CD14-positive monocyte (primary cell): ENCODE data around the gene CA10. TPM values are rescaled to one million over a fixed set of nuclear protein-coding genes. Genes with fewer than 3 reads are reported as not detected.

Source experiments
- DNase-seq, 3 donors: peaks; one replicate each; pipeline ENCODE4 v3.0.0-alpha.2; 2011 to 2022
- H2AFZ ChIP-seq: 2 replicates; pipeline ENCODE4 v1.6.0; 2012; ENCODE audit warnings: mild to moderate bottlenecking, low read depth, low read length, inconsistent platforms; ENCODE audit not compliant: insufficient read depth, poor library complexity, severe bottlenecking
- H3K27ac ChIP-seq, 2 donors: 1 replicate in 1 of 2; 2 replicates in 1 of 2; pipeline ENCODE4 v1.5.1; 2012 to 2013; ENCODE audit warnings: low read length in 2 of 2, control low read depth in 1 of 2, inconsistent platforms in 1 of 2, low read depth in 1 of 2, mild to moderate bottlenecking in 1 of 2
- H3K27me3 ChIP-seq, 2 donors: one replicate each; pipeline versions ENCODE4 v1.6.0 to v1.6.1; 2011 to 2013; ENCODE audit warnings: low read length in 2 of 2; ENCODE audit not compliant: control insufficient read depth in 2 of 2, insufficient read depth in 2 of 2
- H3K36me3 ChIP-seq, 2 donors: replicated peaks in 1 of 2; 1 replicate in 1 of 2; 2 replicates in 1 of 2; pipeline versions ENCODE4 v1.5.1 to v1.6.1; 2012 to 2013; ENCODE audit warnings: low read length in 2 of 2, control low read depth in 1 of 2, inconsistent platforms in 1 of 2, mild to moderate bottlenecking in 1 of 2; ENCODE audit not compliant: insufficient read depth in 2 of 2, control insufficient read depth in 1 of 2
- H3K4me1 ChIP-seq, 2 donors: 1 replicate in 1 of 2; 2 replicates in 1 of 2; pipeline versions ENCODE4 v1.5.1 to v1.6.1; 2012 to 2013; ENCODE audit warnings: low read length in 2 of 2, control low read depth in 1 of 2, inconsistent platforms in 1 of 2, mild to moderate bottlenecking in 1 of 2, moderate library complexity in 1 of 2; ENCODE audit not compliant: insufficient read depth in 2 of 2, control insufficient read depth in 1 of 2
- H3K4me2 ChIP-seq: replicated peaks from 2 replicates; pipeline ENCODE3; 2012; ENCODE audit warnings: low read length, moderate library complexity, mild to moderate bottlenecking; ENCODE audit not compliant: poor library complexity, severe bottlenecking; ENCODE audit errors: extremely low read depth
- H3K4me3 ChIP-seq, 3 experiments: fragments of 200-600 bp in 1 of 3; sonication (generic) in 1 of 3; replicated peaks in 1 of 3; 1 replicate in 2 of 3; 2 replicates in 1 of 3; pipeline ENCODE4 v1.5.1; 2011 to 2013; ENCODE audit warnings: low read length in 3 of 3, mild to moderate bottlenecking in 3 of 3, control low read depth in 2 of 3, low read depth in 2 of 3, inconsistent platforms in 1 of 3, moderate library complexity in 1 of 3
- H3K79me2 ChIP-seq: 2 replicates; pipeline ENCODE4 v1.6.0; 2012; ENCODE audit warnings: mild to moderate bottlenecking, control low read depth, inconsistent platforms, low read length, moderate library complexity; ENCODE audit not compliant: insufficient read depth
- H3K9ac ChIP-seq: 2 replicates; pipeline ENCODE4 v1.6.0; 2017; ENCODE audit warnings: low read length, mild to moderate bottlenecking; ENCODE audit not compliant: insufficient read depth, poor library complexity, severe bottlenecking
- H3K9me3 ChIP-seq, 2 donors: replicated peaks in 1 of 2; 1 replicate in 1 of 2; 2 replicates in 1 of 2; pipeline versions ENCODE4 v1.5.1 to v1.6.1; 2012 to 2013; ENCODE audit warnings: low read length in 2 of 2, control low read depth in 1 of 2; ENCODE audit not compliant: control insufficient read depth in 1 of 2, insufficient read depth in 1 of 2
- H4K20me1 ChIP-seq: 2 replicates; pipeline ENCODE4 v1.6.0; 2012; ENCODE audit warnings: mild to moderate bottlenecking, low read length, control low read depth, moderate library complexity; ENCODE audit not compliant: insufficient read depth
- H3K27ac Mint-ChIP-seq, 7 donors: one replicate each; pipeline ENCODE4 v1.8.0; 2020; ENCODE audit warnings: mild to moderate bottlenecking in 7 of 7, mixed read lengths in 7 of 7, moderate library complexity in 6 of 7, inconsistent platforms in 2 of 7
- H3K27me3 Mint-ChIP-seq, 3 donors: one replicate each; pipeline ENCODE4 v1.8.0; 2021 to 2022; ENCODE audit warnings: low read depth in 3 of 3, mild to moderate bottlenecking in 3 of 3, mixed read lengths in 3 of 3, moderate library complexity in 3 of 3, inconsistent platforms in 1 of 3
- H3K36me3 Mint-ChIP-seq, 2 donors: one replicate each; pipeline ENCODE4 v1.8.0; 2020; ENCODE audit warnings: mixed read lengths in 2 of 2, inconsistent platforms in 1 of 2, mild to moderate bottlenecking in 1 of 2
- H3K4me1 Mint-ChIP-seq: one replicate; pipeline ENCODE4 v1.8.0; 2020; ENCODE audit warnings: mild to moderate bottlenecking, mixed read lengths
- H3K4me3 Mint-ChIP-seq, 2 donors: one replicate each; pipeline ENCODE4 v1.8.0; 2020; ENCODE audit warnings: mild to moderate bottlenecking in 2 of 2, mixed read lengths in 2 of 2, moderate library complexity in 1 of 2
- H3K9me3 Mint-ChIP-seq, 7 donors: one replicate each; pipeline ENCODE4 v1.8.0; 2020 to 2022; ENCODE audit warnings: mixed read lengths in 7 of 7, mild to moderate bottlenecking in 6 of 7, moderate library complexity in 6 of 7, inconsistent platforms in 2 of 7
- CTCF ChIP-seq: fragments of 200-600 bp; IDR thresholded peaks from one replicate; pipeline ENCODE4 v1.8.0; 2022; ENCODE audit warnings: antibody characterized with exemption, mild to moderate bottlenecking
- WGBS: methylation state at CpG from one replicate; pipeline ENCODE4 v1.1.5; 2013; ENCODE audit warnings: missing lambda C conversion rate; ENCODE audit not compliant: insufficient coverage; 5-methylcytosine and 5-hydroxymethylcytosine counted together
- intact Hi-C, 2 donors: fragments of 100-400 bp; cut with micrococcal nuclease; formaldehyde crosslinking; loops; one replicate each; pipeline versions ENCODE4 v1.15.0 to v1.15.1; 2023
- polyA plus RNA-seq, 3 donors: library from polyadenylated mRNA; depleted of rRNA in 1 of 3; unstranded in 2 of 3; stranded (reverse) in 1 of 3; fragments of 300-500 nt in 2 of 3; fragments of >200 nt in 1 of 3; fragmentation: Illumina TruSeq in 2 of 3; gene quantifications; 1 replicate in 2 of 3; 2 replicates in 1 of 3; pipeline ENCODE4 v1.2.3, GENCODE V29; 2012 to 2021

CA10 gene
- polyA plus RNA-seq, 3 donors: not detected

DNA sequence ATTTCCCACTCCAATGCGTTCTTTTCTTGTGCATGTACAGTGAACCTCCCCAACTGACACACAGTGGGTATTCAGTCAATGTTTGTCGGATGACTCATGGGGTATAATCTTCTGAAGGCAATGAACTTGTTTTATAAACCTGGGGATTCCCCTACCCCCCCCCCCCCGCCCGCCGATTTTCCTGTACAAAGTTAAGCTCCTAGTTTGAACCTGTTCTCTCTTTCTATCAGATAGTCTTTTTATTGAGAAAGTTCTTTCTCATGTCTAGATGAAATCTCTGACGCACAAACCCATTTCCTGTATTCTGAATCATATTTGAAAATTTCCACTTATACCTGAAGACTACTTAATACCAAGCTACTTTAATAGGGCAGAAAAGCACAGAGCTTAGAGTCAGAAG lies 338.3 kb downstream of the CA10 start:
- Histone ChIP-seq H3K27ac (no peak overlapping the region), H3K9ac (no peak overlapping the region), H2AFZ (no peak overlapping the region), H3K4me2 (no peak overlapping the region), H4K20me1 (no peaks in the 10 kb centered on the region), H3K36me3 (no peaks in the 10 kb centered on the region), H3K27me3 (no peaks in the 10 kb centered on the region), H3K4me3 (no peak overlapping the region), H3K9me3 (no peaks in the 10 kb centered on the region), H3K4me1 (no peaks in the 10 kb centered on the region), H3K79me2 (no peaks in the 10 kb centered on the region)
- no peak for TF ChIP-seq CTCF
- no CpG with 5 or more reads among the region's 6 CpGs for WGBS
- H3K36me3 Mint-ChIP-seq: no peaks in the 10 kb centered on the region
- no peak overlapping the region for H3K4me3 Mint-ChIP-seq
- no peaks in the 10 kb centered on the region for H3K4me1 Mint-ChIP-seq
- intact Hi-C loops: no loop called here
- H3K9me3 Mint-ChIP-seq: peaks cover 0 to 2% (median 0%) of the 10 kb centered on the region in 7 donors
- DNase-seq: no peak
- H3K27me3 Mint-ChIP-seq: peaks cover 0 to 3% (median 0%) of the 10 kb centered on the region in 3 donors
- no peak overlapping the region for H3K27ac Mint-ChIP-seq

DNA sequence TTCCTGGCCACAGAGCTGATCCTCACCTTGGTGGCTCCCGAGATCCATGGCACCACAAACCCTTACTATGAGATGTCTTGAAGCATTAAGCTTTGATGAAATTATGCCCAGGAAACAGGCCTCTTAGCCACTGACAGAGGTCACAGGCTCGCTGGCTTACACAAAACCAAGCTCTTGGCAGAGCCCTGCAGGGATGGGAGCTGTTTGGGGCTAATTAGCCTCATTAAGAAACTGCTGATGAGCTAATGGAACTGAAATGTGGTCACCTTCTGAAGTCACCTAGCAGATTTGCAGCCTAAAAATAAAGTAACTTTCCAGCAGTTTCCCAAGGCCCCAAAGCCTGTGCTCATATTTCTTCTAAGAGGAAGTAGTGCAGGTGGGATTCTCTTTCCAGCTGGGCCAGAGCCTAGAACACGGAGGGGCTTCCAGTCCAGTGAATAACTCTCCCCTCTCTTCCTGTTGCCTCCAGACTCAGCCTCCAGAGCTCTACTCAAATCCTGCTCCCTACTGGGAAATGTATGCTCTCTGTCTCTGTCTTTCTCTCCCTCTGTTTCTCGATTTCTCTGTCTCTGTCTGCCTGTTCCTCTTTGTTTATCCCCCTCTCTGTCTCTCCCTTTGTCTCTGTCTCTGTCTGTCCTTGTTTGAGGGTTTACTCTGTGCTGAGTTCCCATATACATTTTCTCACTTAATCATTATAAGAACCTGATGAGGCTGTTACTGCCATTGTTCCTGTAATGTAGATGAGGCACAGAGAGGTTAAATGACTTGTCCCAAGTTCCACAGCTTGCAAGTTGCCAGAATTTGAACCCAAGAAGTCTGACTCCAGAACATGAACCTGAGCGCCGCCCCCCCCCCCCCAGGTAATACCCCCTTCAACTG lies 338.9 kb downstream of the CA10 start:
- H3K4me3 ChIP-seq: no peak overlapping the region
- intact Hi-C loops: no loop called here
- no peaks in the 10 kb centered on the region for H4K20me1 ChIP-seq
- H3K4me1 ChIP-seq: no peaks in the 10 kb centered on the region
- Mint-ChIP-seq H3K9me3 (peaks cover 0 to 2% (median 0%) of the 10 kb centered on the region in 7 donors), H3K27me3 (peaks cover 0 to 3% (median 0%) of the 10 kb centered on the region in 3 donors), H3K27ac (no peak overlapping the region), H3K4me3 (no peak overlapping the region), H3K4me1 (no peaks in the 10 kb centered on the region), H3K36me3 (no peaks in the 10 kb centered on the region)
- H3K9me3 ChIP-seq: no peaks in the 10 kb centered on the region
- WGBS: 85% methylated on average over 3 of the region's 6 CpGs
- H3K4me2 ChIP-seq: no peak overlapping the region
- H3K27ac ChIP-seq: no peak overlapping the region
- H3K36me3 ChIP-seq: no peaks in the 10 kb centered on the region
- DNase-seq: no peak
- H3K79me2 ChIP-seq: no peaks in the 10 kb centered on the region
- no peak overlapping the region for H3K9ac ChIP-seq
- TF ChIP-seq CTCF: no peak
- no peaks in the 10 kb centered on the region for H3K27me3 ChIP-seq
- H2AFZ ChIP-seq: no peak overlapping the region
